HG03196 (cell line): Measurements from ENCODE around the gene CCR1.

Source experiments
- ATAC-seq: cut with Tn5 transposase; IDR thresholded peaks from one replicate; pipeline ENCODE4 v1.9.1; 2021; ENCODE audit not compliant: unreplicated experiment

The CCR1 gene

GRCh38 chr3:46208167-46208704 lies at the start of gene CCR1:
Gene CCR1 (minus strand): TSS chr3:46208313. CDS start chr3:46204313, 4,000 bp downstream.
- ATAC-seq, result peak; percentile 53

GRCh38 chr3:46252980-46253379 lies 44.9 kb upstream of the CCR1 start:
- ATAC-seq, result no peak

GRCh38 chr3:46245146-46245545 lies 37.0 kb upstream of the CCR1 start:
- ATAC-seq, result no peak

DNA sequence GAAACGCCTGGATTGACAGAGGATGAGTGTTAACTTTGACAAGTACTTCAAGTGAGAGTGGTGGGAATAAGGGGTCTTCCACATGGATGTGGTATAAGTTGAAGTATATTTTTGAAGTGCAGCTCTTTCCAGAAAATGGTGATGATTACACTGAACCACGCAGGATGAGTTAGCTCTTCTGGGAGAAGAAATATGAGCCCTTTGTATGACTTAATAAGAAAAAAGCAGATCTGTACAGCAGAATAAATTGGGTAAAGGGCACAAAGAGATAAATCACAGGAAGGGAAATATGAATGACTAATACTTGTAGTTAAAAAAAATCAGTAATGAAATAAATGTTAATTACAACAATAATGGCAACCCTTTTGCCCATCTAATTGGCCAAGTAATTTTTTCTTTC lies 35.4 kb upstream of the CCR1 start:
- no peak for ATAC-seq

DNA sequence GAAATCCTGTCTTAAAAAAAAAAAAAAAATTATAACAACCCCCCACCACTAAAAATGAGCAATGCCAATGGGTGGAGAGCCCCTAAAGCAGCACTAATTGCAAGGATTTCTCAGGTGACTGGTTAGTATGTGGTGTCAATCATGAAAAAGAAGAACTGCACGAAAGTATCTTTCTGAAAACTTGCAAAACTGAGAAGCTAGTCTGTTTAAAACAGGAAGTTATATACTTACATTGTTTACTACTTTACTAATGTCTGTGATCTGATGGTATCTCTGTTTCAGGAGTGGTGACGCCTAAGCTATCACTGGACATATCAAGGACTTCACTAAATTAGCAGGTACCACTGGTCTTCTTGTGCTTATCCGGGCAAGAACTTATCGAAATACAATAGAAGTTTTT lies 34.0 kb upstream of the CCR1 start, which contains the start of gene CCR3:
Gene CCR3, plus strand, starts transcription at position 341 of the 400 bp plus-strand sequence. CDS start 22,699 bp downstream, outside the sequence.
- no peak for ATAC-seq

GRCh38 chr3:46239952-46240351 lies 31.8 kb upstream of the CCR1 start:
- ATAC-seq, result no peak

DNA sequence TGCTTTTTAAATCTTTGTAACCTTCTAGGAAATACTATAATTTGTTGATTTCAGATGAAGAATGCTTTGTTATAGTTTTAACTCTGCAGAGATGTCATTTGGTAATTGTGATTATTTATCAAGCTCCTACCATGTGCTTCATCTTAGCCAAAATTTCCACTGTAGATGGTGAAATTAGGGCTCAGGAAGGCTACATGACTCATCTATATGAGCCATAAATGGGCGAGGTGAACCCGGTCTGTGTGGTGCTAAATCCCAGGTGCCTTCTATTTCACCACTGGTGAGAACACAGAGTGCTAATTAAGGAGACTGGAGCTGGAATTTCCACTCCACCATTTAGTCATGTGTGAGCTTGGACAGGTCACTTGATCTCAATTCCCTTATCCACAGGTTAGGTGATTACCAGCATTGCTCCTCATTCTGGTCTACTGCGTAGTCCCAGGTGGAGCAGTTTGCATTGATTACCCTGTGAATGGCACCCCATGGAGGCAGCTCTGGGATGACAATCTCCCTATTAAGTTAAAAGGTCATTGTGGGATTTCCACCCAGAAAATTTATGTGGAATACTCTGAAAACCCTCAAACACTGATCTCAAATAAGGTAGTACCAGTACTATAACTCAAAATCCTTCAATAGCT lies 31.3 kb upstream of the CCR1 start:
- ATAC-seq, result no peak

DNA sequence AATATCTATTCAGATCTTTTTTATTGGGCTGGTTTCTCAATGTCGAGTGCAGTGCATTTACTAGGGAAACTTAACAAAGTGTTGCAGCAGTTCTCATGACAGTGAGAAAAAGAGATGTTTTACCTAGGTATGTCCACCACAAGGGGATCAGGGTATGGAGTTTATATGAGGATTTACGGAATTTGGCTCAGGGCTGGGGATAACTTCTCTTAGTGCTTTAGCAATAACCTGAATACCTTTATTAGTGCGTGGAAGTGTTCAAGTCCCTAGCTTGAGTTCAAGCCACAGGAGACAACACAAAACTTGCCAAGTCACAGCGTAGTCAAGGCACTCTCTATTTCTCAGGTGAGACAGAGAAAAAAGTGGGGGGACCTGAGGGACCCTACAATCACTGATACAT lies 30.3 kb upstream of the CCR1 start:
- no peak for ATAC-seq

GRCh38 chr3:46236294-46237054 lies 28.4 kb upstream of the CCR1 start:
- no peak for ATAC-seq

DNA sequence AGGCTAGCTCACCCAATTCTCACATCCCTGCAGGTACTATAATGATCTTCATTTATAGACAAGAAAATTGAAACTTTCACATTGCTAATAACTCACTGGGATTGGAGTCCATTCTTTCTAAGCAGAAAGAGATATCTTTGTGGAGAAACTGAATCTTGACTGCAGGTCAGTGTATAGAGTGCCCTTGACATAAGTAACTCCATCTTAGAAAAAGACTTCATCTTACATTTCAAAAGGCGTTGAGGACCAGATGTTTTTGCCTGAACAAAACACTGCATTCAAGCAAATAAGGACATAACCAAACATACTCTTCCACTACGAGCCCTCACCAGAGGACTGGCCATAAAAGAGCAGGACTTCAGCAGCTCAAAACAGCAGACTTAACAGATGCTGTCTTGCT lies 27.3 kb upstream of the CCR1 start:
- no peak for ATAC-seq

DNA sequence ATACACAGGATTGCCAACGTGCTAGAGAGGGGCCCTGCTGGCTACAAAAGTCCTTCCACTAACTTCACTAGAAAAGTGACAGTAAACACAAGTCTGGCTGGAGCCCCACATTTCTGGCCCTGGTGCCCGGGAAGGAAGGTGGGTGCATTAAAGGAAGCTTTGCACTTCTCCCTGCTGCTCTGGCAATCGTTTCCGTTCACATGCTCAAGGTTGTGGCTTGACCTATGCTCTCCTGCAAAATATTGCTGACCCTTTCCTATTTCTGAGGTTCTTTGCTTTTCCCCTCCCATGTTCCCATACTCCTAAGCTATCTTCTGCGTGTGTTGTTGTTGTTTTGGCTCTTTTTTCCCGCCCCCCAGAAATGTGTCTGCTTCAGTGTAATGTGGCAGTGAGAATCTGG lies 25.1 kb upstream of the CCR1 start:
- ATAC-seq, result no peak

GRCh38 chr3:46231323-46231722 lies 23.2 kb upstream of the CCR1 start:
- no peak for ATAC-seq

DNA sequence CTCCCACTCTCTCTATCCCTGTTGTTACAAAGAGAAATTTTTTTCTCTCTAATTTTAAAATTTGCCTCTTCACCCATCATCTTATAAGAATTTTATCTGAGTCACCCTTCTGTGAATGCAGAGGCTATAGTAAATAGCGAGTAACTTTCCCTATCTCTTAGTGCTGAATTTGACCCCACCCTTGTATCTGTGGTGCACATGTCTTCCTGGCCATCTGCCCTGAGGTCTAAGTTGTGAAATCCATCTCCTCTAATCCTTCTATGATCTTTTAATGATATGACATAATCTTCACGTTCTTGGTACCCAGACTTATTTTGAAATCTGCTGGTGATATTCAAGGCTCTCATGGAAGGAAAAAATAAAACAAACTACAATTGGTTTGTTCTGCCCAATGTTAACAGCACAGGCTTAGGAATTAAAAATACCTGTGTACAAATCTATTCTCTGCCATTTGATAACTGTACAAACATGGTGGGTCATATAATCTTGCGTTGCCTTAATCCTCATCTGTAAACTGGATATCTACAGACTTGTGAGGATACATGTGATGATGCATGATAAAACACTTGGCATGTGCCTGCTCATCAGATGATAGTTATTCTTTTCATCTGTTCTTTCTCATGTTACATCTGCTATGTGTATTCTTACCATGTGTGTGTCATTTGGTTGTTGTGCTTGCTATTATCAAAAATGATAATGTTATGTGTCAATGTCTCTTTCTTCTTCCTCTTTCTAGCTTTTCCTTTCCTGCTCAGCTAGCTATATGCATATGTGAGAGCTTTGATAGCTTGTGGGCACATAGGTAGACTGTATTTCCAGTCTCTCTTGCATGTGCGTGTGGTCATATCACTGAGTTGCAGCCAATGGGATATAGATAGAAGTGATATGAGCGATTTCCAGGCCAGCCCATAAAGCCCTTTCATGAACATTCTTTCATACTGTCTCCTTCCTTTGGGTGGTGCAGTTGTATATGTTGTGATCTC lies 20.4 kb upstream of the CCR1 start:
- no peak for ATAC-seq

- no peak for ATAC-seq
Measured at GRCh38 chr3:46222435-46223161, 14.5 kb upstream of the CCR1 start.

GRCh38 chr3:46221938-46222337 lies 13.8 kb upstream of the CCR1 start:
- no peak for ATAC-seq

DNA sequence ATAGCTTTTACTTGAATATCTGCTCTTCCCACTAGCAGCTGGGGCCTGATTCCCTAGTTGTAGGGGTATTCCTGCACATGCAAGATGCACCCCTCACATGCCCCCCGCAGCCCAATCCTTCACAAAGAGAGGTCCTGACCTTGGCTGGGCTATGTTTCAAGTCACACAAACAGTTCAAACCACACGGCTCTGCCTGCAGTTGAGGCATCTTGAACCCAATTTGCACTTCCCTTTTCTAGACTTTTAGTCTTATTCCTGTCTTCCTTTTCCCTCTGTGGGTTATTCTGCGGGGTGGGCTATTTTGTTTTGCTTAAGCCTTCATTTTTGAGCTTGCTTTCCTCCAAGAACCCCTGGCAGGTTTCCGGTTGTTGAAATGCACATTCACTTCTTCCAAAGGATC lies 13.3 kb upstream of the CCR1 start:
- no peak for ATAC-seq

DNA sequence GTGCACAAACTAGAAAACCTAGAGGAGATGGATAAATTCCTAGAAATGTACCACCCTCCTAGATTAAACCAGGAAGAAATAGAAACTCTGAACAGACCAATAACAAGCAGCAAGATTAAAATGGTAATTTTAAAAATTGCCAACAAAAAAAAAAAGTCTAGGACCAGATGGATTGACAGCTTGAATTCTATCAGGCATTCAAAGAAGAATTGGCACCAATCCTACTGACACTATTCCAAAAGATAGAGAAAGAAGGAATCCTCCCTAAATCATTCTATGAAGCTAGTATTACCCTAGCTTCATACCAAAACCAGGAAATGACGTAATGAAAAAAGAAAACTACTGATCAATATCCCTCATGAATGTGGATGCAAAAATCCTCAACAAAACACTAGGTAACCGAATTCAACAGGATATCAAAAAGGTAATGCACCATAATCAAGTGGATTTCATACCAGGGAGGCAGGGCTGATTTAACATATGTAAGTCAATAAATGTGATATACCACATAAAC lies 10.1 kb upstream of the CCR1 start:
- ATAC-seq, result no peak

DNA sequence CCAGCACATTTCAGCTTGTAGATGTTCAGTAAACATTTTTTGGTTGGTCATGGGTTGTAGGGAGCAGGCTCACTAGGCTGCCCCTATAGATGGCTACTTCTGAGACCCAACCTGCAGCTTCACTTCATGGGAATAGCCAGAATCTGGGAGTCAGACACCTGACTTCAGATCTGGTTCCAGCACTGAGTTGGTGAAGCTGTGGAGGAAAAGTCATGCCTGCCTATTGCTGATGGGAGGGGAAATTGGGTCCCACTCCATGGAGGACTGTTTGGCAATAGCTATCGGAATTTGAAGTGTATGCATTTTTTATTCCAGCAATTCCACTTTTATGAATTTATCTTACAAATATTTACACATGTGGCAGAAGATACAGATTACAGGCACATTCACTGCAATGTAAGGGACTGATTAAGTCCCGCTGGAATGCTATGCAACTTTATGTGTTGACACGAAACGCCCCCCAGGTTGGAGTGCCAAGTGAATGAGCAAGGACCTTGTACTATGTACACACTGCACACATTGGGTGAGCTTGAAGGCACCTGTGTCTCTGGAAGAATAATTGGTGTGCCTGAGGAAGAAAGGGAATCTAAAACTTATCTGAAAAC lies 7.8 kb upstream of the CCR1 start:
- no peak for ATAC-seq

DNA sequence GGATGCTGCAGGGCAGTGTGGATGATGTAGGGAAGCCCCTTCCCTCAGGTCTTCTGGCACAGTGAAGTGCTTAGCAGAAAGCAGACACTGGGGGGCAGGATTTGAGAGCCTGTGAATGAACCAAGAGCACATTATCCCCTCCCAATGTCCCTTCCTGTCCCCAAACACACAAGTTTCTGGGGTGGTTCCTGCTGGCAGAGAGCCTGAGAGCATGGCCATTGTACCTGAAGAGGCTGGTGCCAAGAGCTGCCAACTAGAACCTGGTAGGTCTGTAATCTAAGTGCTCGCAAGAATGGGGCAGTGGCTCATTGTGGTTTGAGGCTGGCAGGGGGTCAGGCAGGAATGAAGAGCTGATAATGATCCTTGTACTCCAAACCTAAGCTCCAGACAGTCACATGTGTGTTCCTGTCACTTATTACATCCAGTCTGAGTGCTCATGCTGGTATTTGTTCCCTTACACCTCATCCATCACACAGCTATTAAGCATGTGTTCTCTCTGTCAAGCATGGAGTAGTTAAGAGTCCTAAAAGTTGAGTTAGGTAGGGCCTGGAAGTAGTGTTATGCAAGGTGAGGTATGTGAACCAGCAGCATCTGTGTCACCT lies 6.7 kb upstream of the CCR1 start:
- ATAC-seq, result no peak
